Head of caudate nucleus (tissue), 42 donors: Measurements from ENCODE around the gene TNFRSF4.
A peak's percentile ranks its signal among the peaks of the same experiment; 100 is the strongest.

Source experiments
- DNase-seq, 42 donors: peaks; one replicate each; pipeline versions ENCODE4 v3.0.0 to v3.0.0-alpha.2; 2020 to 2021; ENCODE audit warnings: mixed read lengths in 7 of 42
- intact Hi-C: fragments of 100-400 bp; cut with DNase I; formaldehyde crosslinking; loops from one replicate; pipeline ENCODE4 v1.15.0; 2022

The TNFRSF4 gene

DNA sequence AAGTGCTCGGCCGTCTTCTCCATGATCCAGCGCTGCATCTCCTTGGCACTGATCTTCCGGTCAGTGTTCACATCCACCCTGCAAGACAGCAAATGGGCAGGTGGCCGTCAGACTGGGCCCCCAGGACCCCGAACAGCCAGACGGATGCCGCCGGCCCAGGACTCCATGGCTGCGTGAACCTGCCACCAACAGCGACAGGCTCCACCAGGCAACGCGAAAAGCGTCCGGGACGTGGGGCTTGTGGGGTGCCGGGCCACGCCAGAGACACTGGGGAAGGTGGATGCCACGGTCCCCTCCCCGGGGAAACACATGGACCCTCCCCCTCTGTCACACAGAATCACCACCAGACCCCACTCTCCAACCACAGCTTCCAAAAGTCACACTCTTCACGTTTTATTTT lies 9.9 kb upstream of the TNFRSF4 start:
- intact Hi-C loops: no loop called here
- no peak for DNase-seq

DNA sequence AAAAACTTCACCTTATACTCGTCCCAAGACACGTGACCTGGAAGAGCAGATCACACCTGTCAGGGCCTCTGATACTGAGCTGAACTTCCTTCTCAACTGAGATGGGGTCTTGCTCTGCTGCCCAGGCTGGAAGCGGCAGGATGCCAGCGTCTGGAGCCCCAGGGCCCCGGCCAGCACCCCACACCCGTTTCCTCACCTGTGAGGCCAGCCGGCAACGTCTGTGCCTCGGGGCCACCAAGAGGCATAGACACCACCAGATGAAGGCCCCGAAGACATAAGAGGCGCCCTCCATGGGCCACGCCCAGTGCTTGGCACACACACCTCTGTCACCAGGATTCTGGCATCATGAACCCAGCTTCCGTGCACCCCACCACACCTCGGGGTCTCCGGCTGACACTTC lies 9.4 kb upstream of the TNFRSF4 start:
- intact Hi-C loops: no loop called here
- DNase-seq: no peak

DNA sequence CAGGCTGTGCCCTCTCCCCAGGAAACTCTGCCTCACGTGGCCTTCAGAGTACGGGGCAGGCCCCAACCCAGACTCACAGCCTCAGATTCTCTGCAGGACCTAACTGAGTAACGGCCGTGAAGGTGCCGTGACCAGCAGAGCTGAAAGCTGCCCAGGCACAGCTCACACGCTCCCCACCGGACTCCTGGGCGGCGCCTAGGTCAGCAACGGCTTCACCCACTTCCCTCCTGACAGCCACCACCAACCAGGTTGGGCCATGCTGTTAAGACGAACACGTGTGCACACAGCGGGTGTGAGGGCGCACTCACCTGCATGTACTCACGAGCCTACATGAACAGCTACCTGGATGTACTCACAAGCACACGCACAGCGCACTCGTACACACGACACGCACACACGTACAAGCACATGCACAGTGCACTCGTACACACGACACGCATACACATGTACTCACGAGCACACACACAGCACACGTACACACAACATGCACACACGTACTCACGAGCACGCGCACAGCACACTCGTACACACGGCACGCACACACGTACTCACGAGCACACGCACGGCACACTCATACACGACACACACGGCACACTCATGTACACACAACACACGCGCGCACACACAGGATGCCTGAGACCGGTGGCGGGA lies 8.7 kb upstream of the TNFRSF4 start:
- no peak for DNase-seq
- intact Hi-C loops: no loop called here

DNA sequence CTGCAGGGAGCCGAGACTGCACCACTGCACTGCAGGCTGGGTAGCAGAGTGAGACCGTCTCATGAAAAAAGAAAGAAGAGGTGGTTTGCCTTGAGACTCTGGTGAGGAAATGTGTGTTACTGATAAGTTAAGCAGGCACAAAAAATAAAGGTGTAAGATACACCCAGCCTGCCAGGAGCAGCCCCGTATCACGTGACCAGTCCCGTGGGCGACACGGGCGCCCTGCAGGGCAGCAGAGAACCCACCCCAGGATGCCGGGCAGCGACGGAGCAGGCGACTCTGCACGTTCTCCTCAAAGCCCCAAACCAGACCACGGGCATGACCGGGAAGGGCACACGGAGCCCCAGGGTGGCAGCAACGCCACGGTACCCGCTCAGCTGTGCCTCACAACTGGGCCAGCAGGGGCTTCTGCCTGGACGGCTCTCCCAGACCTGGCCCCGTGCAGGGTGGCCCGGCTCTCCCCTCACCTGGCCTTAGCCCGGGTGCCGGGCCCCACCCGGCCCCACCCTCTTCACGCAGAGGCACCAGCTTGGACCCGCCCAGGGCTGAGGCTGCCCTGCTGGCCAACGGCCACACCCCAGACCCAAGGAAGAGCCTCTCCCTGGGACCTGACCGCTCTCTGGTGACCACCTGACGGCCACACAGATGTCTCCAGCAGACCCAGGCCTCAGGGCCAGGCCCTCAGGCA lies 8.1 kb upstream of the TNFRSF4 start:
- intact Hi-C loops: no loop called here
- DNase-seq: no peak

DNA sequence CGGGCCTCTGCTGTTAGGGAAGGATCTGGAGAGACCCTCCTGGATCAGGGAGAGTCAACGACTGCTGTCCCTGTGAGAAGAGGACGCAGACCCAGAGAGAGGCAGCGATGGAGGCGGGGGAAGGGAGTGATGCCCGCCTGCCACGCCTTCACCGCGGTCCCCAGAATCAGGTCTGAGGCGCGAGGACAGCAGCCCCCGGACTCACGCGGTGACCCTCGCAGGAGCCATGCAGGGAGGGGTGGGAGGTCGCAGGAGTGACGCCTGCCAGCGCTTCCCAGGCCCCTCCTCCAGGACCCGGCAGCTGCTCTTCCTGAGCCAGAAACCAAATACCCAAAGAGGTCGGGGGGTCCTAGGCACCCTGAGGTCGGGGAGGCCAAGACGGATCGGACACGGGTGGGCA lies 6.2 kb upstream of the TNFRSF4 start:
- intact Hi-C loops: no loop called here
- no peak for DNase-seq

DNA sequence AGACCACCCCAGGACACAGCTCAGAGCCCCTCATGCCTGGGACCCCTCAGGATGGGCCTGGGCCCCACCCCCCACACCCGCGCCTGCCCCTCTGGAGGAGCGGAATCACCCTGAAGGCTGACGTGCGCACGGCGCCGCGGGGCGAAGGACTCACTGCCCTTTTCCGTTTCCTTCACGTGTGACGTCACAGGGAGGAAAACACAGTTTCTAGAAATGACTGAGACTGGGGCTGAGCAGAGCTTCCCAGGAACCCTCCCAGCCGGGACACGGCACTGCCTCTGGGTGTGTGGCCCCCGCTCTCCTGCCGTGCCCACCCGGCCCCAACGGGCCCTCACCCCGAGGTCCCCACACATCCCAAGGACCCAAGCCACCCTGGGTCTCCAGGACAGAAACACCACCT lies 5.4 kb upstream of the TNFRSF4 start:
- intact Hi-C loops: no loop called here
- DNase-seq: no peak

DNA sequence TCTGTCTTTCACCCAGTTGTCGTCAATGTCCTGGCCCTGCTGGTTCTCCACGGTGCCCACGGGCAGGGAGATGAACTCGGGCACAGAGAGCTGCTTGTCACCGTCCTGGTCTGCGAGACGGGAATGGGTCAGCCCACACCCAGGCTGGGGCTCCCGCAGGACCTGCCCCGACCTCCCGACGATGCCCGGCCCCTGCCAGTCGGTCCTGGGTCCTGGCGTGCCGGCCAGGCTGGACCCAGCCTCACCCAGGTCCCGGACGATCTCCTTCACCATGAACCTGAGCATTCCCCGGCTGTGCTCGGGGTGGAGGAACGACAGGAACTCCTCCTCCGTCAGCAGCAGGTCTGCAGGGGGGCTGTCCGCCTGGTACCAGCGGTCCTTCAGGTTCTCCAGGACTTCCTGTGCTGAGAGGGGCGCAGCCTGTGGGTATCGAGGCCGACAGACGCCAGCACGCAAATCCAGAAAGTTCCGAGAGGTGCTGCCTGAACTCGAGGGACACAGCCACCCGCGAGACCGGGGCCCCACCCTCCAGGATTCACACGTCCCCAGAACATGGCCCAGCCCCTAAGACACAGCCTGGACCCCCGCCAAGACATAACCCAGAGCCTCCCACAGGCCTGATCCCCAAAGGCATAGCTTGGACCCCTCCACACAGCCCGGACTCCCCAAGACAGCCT lies 4.7 kb upstream of the TNFRSF4 start:
- no peak for DNase-seq
- intact Hi-C loops: no loop called here

DNA sequence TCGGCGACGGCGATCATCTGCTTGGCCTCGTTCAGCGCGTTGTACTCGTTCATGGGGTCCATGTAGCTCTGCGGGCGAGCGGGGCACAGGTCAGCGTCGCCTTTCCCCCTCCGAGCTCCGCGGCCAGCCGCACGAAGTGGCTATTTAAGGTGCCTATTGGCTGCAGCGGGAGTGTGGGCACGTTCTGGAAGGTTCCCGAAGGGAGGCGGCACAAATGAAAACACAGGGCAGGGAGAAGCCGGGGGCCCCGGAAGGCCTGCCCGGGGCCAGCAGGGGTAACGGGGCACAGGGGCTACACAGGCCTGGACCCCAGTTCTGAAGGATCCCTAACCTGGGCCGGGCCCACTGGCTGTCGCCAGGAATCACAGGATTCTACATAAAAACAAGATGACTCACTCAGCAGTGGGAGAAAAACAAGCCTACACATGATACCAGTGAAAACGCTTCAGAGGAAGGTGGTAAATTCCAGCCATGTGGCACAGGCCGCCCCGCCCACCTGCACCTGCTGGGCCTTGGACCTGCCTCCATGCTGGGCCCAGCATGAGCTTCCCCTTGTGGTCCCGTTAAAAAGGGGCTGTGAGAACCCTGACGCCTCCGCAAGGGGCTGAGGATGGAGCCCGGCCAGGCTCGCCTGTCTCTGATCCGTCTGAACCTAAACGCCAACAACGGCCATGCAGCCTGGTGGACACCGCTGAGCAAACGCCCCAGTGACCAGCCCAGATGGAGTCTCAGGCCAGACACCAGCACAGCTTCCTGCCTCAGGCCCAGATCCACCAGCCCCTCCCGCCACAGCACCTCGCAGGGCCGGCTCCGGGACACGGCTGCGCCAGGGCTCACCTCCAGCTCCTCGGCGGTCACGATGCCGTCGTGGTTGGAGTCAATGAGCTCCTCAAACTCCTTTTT lies 3.9 kb upstream of the TNFRSF4 start:
- peak in 3 of 42 donors; percentile 16 to 49 (median 33) for DNase-seq
- intact Hi-C loops: no loop called here

DNA sequence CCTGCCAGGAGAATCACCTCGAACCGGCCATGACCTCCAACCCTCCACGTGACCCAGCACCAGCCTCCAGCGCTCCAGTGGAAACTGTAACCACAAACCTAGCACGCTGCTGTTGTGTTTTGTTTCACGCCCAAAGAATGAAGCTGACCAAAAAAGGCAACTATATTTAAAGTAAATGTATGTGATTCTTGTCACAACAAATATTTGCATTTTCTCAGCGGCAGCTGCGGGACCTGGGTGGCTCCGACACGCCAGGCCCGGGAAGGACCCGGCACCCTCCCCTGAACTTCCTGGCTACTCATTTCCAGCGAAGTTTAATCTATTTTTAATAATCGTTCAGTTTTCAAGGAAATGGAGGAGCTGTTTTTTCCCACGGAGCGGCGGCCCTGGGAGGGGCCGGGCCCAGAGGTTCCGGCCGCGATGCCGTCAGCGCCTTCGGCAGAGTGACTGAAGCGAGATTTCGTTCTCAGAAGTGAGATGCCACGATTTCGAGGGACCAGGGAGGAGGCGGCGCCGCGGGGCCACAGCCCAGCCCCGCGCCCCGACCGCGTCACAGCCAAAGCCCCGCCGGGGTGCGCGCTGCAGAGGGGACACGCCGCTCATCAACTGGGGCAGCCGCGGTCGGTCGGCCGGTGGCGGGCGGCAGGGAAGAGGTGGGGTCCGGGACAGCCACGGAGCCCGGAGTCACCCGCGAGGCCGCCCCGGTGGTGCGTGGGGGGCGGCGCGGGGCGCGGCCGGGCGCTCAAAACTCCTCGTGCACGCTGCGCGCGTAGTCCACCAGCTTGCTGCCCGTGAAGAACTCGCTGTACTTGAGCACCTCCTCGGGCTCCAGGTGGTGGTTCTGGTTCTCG lies 3.0 kb upstream of the TNFRSF4 start:
- intact Hi-C loops: no loop called here
- DNase-seq: no peak

DNA sequence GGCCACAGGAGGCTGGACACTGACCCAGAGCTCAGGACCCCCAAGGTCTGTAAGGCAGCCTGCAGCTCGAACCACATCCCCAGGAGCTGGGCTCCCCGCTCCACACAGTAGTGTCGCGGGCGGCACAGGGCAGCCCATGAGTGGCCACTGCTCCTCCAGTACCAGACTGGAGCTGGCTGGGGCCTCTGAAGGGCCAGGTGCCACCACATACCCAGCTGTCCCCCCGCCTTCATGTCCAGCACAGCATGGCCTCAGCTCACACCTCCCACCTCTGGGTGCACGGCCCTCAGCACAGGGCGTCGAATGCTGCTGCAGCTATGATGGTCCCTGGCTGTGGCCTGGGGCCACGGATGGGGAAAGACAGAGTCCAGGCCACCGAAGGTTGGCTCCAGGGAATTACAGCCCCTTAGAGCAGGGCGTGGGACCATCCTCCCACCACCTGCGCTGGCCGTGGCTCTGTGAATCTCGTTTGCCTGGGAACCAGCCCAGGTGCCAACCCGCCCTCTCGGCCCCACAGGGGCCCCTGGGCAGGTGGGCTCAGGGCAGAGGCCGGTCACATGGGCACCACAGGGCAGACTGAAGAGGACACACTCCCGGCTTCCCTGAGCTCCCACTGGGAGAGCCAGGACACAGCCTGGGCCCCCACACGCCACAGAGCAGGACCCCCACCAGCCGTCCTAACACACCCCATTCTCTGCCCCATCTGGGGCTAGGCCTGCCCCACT lies 2.1 kb upstream of the TNFRSF4 start:
- no peak for DNase-seq
- intact Hi-C loops: no loop called here

DNA sequence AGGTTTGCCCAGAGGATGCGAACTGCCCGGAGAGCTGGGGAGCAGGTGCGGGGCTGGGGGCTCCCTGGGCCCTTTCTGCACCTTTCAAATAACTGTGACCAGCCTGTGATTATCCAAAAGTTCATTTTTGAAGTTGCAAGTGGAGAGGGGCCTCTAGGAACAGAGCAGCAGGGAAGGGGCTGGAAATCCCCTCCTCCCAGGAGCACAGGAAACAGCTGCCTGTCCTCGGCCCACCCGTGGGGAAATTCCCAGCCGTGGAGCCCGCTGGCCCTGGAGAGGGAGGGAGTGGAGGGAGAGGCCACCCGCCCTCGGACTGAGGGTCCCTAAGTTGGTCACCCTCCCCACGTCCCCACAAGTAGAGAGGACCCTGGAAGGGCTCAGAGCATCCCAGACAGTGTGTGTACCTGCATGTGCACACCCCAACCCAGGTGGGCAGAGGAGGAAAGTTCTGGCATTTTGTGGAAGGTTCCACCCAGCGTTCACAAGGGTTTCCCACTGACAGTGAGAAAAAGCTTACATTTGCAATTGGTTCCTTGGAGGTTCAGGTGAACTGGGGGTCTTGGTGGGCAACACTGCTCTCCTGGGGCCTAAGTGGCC lies 1.2 kb upstream of the TNFRSF4 start:
- intact Hi-C loops: no loop called here
- DNase-seq: no peak

DNA sequence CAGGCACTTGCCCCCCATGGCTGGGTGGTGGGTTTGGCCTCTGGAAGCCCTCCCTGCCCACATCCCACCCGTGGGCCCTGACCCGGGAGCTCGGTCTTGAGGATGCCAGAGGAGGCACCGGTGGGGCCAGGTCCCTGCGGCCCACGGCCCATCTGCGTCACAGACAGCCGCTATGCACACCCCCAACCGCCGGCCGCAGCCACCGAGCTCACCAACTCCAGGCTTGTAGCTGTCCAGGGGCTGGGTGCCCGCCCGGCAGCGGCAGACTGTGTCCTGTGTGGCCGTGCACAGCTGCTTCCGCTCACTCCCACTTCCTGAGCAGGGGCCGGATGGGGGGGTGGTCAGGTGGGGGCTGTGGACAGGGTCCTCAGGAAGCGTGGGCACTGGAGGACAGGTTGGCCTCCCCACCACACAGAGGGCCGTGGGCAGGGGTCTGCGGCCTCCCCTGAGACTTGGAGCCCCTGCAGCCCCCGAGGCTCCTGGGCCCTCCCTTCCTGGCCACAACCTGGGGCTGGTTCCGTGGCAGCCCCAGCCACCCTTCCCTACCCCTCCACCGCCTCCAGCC lies 1.1 kb downstream of the TNFRSF4 start:
- intact Hi-C loops: no loop called here
- peak in 1 of 42 donors; percentile 2 for DNase-seq

DNA sequence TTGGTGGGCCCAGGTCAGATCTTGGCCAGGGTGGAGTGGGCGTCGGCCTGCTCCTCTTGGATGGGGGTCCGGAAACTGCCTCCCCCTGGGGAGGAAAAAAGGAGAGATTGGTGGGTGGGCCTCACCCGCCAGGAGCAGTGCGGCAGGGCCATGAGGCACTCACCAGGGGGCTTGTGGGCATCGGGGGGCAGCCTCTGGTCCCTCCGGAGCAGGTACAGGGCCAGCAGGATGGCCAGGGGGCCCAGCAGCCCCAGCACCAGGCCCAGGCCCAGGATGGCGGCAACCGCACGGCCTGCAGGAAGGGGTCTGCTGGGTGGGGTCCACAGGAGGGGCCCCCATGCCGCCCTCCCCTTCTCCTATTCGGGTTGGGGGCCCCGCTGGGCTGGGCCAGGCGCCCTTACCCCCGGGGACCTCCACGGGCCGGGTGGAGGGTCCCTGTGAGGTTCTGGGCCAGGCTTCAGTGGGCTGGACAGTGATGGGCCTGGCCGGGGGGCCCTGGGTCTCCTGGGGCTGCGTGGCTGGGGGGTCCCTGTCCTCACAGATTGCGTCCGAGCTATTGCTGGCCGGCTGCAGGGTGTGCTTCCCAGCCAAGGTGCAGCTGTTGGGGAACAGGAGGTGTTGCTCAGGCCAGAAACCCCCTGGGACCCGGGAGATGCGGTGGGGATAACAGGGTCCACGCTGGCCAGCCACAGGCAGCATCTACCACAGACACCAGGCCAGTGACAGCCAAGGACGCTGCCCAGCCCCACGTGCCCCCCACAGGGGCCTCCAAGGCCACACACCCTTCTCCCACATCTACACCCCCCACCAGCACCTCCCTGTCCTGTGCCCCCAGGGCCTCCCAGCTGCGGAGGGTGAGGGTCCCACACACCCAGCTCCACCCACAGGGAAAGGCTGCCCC lies 2.2 kb downstream of the TNFRSF4 start:
- DNase-seq: peak in 1 of 42 donors; percentile 1
- intact Hi-C loops: no loop called here

DNA sequence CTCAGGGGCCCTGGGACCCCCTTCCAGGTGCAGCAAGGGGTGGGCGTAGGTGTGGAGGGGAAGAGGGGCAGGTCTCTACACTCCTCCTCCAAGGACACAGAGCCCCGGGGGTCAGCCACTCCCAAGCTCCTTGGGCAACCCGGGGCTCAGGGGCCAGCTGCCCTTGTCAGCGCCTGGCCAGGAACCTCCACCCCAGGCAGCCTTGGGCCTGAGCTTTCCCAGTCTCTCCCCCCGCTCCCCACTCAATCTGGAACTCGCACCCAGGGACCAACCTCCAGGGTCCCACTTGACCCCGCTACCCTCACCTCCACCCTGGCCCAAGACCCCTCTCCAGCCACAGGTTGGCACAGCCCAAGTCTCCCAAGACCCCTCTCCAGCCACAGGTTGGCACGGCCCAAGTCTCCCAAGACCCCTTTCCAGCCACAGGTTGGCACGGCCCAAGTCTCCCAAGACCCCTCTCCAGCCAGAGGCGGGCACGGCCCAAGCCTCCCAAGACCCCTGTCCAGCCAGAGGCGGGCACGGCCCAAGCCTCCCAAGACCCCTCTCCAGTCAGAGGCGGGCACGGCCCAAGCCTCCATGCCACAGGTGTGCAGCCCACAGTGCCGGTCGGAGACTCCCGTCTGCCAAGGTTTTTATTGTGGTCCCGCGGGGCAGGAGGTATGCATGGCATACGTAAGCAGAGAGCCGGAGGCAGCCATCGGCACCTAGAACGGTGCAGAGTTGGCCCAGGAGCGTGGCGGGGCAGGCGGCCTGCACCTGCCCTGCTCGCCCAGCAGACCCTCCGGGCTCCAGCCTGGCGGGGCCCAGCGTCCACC lies 3.0 kb downstream of the TNFRSF4 start:
- peak in 1 of 42 donors; percentile 0 for DNase-seq
- intact Hi-C loops: no loop called here

DNA sequence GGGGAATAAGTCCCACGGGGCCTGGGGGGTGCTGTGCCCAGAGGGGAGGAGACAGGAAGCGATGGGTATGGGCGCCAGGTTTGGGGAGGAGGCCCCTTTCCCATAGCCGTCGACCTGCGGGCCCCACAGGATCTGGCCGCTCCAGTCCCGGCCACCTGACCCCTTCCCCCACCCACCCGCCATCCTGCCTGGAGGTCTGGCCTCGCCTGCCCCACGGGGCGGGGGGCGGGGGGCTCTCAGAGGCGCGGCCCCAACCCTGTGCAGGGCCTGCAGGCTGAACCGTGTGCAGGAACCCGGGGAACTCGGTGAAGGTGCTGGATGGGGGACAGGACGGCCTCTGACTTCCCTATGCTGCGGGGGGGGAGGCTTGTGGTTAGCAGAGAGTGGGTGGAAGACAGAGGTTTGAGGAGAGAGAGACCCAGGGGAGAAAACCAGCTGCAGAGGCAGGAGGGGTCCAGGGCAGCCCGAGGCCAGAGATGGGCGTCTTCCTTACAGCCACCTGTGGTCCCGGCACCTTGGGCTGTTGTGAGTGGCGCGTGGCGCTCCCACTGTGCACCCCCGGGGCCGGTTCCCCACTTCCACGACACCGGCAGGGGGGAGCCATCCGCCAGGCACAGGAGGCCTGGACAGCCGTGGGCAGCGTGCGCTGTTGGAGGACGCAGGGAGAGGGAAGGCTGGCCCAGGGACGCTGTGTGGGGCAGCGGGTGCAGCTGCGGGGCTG lies 5.1 kb downstream of the TNFRSF4 start:
- peak in 1 of 42 donors; percentile 1 for DNase-seq
- intact Hi-C loops: no loop called here
